Measurements from ENCODE around the gene STAT6.

GRCh38 chr12:57088354-57089270, 22.6 kb downstream of the STAT6 start, which contains the start of gene NAB2:
- TF ChIP-seq GABPA (IDR thresholded peaks at IDR 0.05; ENCODE audit: low read depth) (no peak), PRDM15 (CRISPR knock-in tag; IDR thresholded peaks at IDR 0.05) (no peak), POLR2AphosphoS5 (IDR thresholded peaks at IDR 0.05; ENCODE audit: low read length) (peak; percentile 92), POLR2A (IDR thresholded peaks at IDR 0.05; ENCODE audit: low read depth, low read length) (peak; percentile 82), DPF2 (IDR thresholded peaks at IDR 0.05) (peak; percentile 71), ASH2L (IDR thresholded peaks at IDR 0.05; ENCODE audit: borderline replicate concordance, low read depth) (no peak), CTCF (IDR thresholded peaks at IDR 0.05 in 2 of 3, conservative IDR thresholded peaks at IDR 0.05 in 1 of 3; ENCODE audit: control insufficient read depth in 2 of 3, extremely low read depth in 1 of 3, insufficient read depth in 1 of 3, low read depth in 3 of 3, low read length in 3 of 3) (no peak), SMC3 (IDR thresholded peaks at IDR 0.05; ENCODE audit: borderline replicate concordance, low read length) (no peak), TAF1 (IDR thresholded peaks at IDR 0.05; ENCODE audit: borderline replicate concordance, low read depth, low read length) (peak; percentile 71), TCF7 (IDR thresholded peaks at IDR 0.05; ENCODE audit: borderline replicate concordance) (no peak), USF2 (IDR thresholded peaks at IDR 0.05; ENCODE audit: borderline replicate concordance, low read depth, low read length) (peak; percentile 62), ZNF217 (IDR thresholded peaks at IDR 0.05) (no peak), YY1 (IDR thresholded peaks at IDR 0.05; ENCODE audit: low read depth, low read length) (peak; percentile 45; the same call in 1 of the 2 replicates)
